Measurements from ENCODE around the gene CD48. TPM values are rescaled to one million over a fixed set of nuclear protein-coding genes. Genes with fewer than 3 reads are reported as not detected.

The CD48 gene
- total RNA-seq, 6 experiments from 2014 or later: not detected

DNA sequence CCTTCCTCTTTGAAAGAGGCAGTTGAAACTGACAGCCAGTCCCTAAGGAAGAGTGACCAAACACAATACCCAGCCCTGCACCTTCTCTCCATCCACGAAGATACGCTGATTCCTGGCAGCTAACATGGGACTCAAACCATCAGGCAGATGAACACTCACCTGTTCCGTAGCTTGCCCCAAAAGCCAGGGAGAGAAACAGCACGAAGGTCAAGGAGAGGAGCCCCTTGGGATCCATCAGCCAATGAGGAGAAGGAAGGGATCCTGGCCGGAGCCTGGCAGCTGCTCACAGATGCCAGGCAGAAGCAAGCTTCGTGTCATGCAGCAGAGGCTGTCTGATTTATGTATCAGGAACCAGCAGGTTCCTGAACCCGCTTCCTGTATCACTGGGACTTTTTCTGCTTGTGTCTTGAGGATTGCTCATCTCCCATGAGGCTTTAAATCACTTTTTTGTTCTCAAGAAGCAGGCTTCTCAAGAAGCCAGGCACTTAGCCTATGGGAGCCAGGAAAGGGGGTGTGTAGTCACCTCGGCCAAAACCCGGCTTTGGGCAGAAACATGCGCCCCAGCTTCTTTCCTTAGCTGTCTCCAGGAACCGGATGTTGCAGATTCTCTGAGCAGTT, 64.8 kb downstream of the CD48 start, which contains the start of gene SLAMF1:
SLAMF1 (minus strand) TSS at position 334 of the 618 bp plus-strand sequence; CDS start at position 235, 99 bp downstream.
- TF ChIP-seq, protein P1, sequence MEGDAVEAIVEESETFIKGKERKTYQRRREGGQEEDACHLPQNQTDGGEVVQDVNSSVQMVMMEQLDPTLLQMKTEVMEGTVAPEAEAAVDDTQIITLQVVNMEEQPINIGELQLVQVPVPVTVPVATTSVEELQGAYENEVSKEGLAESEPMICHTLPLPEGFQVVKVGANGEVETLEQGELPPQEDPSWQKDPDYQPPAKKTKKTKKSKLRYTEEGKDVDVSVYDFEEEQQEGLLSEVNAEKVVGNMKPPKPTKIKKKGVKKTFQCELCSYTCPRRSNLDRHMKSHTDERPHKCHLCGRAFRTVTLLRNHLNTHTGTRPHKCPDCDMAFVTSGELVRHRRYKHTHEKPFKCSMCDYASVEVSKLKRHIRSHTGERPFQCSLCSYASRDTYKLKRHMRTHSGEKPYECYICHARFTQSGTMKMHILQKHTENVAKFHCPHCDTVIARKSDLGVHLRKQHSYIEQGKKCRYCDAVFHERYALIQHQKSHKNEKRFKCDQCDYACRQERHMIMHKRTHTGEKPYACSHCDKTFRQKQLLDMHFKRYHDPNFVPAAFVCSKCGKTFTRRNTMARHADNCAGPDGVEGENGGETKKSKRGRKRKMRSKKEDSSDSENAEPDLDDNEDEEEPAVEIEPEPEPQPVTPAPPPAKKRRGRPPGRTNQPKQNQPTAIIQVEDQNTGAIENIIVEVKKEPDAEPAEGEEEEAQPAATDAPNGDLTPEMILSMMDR (IDR thresholded peaks at IDR 0.05): no peak
- Mint-ChIP-seq H3K4me1 (ENCODE audit: low read depth) (peaks cover 2% of the 10 kb centered on the region; the same call in 1 of the 2 replicates), H3K27me3 (ENCODE audit: insufficient read depth) (peaks cover 3% of the 10 kb centered on the region; the same call in 1 of the 2 replicates), H3K9me3 (no peaks in the 10 kb centered on the region), H3K36me3 (ENCODE audit: low read depth) (no peaks in the 10 kb centered on the region), H3K27ac (no peak within 1 kb of the TSS), H3K4me3 (no peak within 1 kb of the TSS)
- DNase-seq: no peak

DNA sequence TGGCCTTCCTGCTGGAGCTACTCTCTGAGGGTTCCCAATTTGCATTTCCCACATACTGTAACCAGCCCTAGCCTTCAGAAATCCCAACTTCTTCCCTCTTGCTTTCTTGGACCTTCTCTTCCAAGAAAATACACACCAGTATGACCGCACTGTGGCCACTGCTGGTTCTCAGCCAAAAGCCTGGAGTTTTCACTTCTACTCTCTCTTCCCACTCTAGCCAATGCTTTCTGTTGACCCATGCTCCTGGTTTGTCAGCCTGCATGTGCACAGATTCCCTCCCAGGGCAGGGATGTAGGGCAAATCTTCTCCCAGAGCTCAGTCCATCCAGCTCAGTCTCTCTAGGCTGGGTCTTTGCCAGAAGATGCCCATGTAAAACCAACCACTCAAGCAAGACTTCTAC, 65.4 kb downstream of the CD48 start:
- no peak overlapping the region for H3K4me3 Mint-ChIP-seq
- H3K27ac Mint-ChIP-seq: no peak overlapping the region
- H3K9me3 Mint-ChIP-seq: no peaks in the 10 kb centered on the region
- H3K36me3 Mint-ChIP-seq (ENCODE audit: low read depth): no peaks in the 10 kb centered on the region
- TF ChIP-seq, protein P1 (IDR thresholded peaks at IDR 0.05): no peak
- no peak for DNase-seq
- no peaks in the 10 kb centered on the region; the same call in 1 of the 2 replicates for H3K4me1 Mint-ChIP-seq (ENCODE audit: low read depth)
- H3K27me3 Mint-ChIP-seq (ENCODE audit: insufficient read depth): peaks cover 3% of the 10 kb centered on the region; the same call in 1 of the 2 replicates

DNA sequence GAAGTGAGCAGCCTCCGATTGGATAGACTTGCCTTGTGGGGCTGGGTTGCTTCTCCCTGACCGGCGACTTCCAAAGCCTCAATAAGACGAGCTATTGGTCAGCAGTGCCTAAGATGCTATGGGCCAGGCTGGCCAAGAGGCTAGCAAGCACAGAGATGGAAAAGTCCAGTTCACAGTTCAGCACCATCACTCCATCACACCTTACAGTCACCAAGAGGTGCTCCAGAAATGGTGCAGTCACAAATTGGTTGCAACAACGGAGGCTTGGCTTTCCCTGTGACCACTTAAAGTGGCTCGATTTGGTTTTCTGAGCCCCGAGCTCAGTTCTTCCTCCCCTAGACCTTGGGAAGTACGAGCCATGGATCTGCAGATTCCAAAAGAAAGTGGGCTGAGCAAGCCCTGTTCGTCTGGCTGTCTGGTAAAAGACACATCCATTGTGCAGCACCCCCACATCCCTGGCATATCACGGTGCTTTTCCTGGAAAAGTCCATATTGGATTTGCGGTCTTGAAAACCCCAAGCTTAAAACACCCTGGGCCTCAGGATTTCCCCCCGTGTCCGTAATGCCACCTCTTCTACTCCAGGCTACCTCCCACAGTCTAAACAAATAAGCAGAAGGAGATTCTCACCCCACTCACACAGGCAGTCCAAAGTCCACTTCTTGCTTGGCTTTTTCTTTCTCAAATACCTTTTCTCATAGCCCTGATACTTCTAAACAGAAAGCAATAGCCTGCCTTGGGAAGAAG, 66.1 kb downstream of the CD48 start:
- Mint-ChIP-seq H3K27me3 (ENCODE audit: insufficient read depth) (peaks cover 5% of the 10 kb centered on the region), H3K9me3 (no peaks in the 10 kb centered on the region), H3K27ac (no peak overlapping the region), H3K4me1 (ENCODE audit: low read depth) (no peaks in the 10 kb centered on the region), H3K4me3 (no peak overlapping the region), H3K36me3 (ENCODE audit: low read depth) (no peaks in the 10 kb centered on the region)
- no peak for DNase-seq
- TF ChIP-seq, protein P1 (IDR thresholded peaks at IDR 0.05): no peak

DNA sequence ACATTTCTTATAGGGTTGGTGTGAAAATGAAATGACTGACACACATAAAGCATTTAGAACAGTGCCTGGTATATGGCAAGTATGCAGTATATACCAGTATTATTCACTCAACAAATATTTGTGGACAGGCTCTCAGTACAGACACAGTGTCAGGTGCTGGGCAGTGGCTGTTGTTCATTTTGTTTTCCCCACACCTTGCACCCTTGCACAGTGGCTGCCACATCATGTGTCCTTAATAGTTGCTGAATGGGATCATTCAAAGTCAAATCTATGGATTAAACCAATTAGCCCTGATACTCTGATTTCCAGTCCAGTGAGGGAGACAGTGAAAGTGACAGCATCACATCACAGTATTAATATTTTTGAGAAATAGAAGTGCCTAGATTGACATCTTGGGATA, 67.2 kb downstream of the CD48 start:
- TF ChIP-seq, protein P1 (IDR thresholded peaks at IDR 0.05): no peak
- Mint-ChIP-seq H3K4me3 (no peak overlapping the region), H3K27ac (no peak overlapping the region), H3K9me3 (no peaks in the 10 kb centered on the region), H3K36me3 (ENCODE audit: low read depth) (no peaks in the 10 kb centered on the region), H3K4me1 (ENCODE audit: low read depth) (peaks cover 7% of the 10 kb centered on the region), H3K27me3 (ENCODE audit: insufficient read depth) (peaks cover 5% of the 10 kb centered on the region)
- no peak for DNase-seq

DNA sequence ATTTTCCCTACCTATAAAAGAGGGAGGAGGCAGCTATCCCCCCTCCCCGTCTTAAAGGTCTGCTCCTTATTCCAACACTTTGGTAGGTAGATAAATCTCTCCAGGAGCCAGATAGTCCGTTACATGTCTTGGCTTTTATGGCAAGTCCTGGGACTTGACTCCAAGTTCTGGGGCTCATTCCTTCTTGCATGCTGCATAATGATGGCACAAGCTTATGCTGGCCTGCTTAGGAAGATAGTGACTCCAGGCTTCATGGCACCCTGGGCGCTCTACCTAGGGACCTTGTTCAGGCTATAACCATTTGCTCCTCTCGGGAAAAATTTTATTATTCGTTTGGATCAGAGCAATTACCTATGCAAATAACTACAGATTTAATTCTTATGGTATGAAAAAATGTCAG, 68.5 kb downstream of the CD48 start:
- no peak for DNase-seq
- TF ChIP-seq, protein P1 (IDR thresholded peaks at IDR 0.05): no peak
- Mint-ChIP-seq H3K36me3 (ENCODE audit: low read depth) (no peaks in the 10 kb centered on the region), H3K27me3 (ENCODE audit: insufficient read depth) (peaks cover 5% of the 10 kb centered on the region), H3K4me1 (ENCODE audit: low read depth) (peaks cover 20% of the 10 kb centered on the region), H3K27ac (no peak overlapping the region), H3K9me3 (no peaks in the 10 kb centered on the region), H3K4me3 (no peak overlapping the region)

Data from HFFc6 (cell line).